HG03432 (cell line): ENCODE data around the gene DNAJC5G.
"Not testable (repeated sequence)": the region's sequence is repeated elsewhere in the genome, so short reads cannot be mapped to it uniquely, and the experiment has no call there.

Source experiments
- ATAC-seq: cut with Tn5 transposase; IDR thresholded peaks from one replicate; pipeline ENCODE4 v1.9.1; 2021; ENCODE audit warnings: mild to moderate bottlenecking, moderate library complexity; ENCODE audit not compliant: unreplicated experiment

Gene DNAJC5G

GRCh38 chr2:27272537-27273522, 2.4 kb upstream of the DNAJC5G start:
- ATAC-seq: not testable (repeated sequence)

GRCh38 chr2:27278010-27278409, 2.8 kb downstream of the DNAJC5G start:
- ATAC-seq: no peak

- ATAC-seq: no peak
Observed at GRCh38 chr2:27280826-27281225, 5.6 kb downstream of the DNAJC5G start.

- ATAC-seq: no peak
Observed at GRCh38 chr2:27281442-27281841, 6.2 kb downstream of the DNAJC5G start.

- ATAC-seq: no peak
Observed at GRCh38 chr2:27281855-27282559, 6.8 kb downstream of the DNAJC5G start, which contains the start of gene TRIM54. TRIM54 (plus strand) TSS chr2:27282429; CDS start chr2:27282732, 303 bp downstream.

GRCh38 chr2:27282892-27283291, 7.7 kb downstream of the DNAJC5G start:
- ATAC-seq: no peak

GRCh38 chr2:27284996-27285395, 9.8 kb downstream of the DNAJC5G start:
- ATAC-seq: no peak

- no peak for ATAC-seq
Observed at GRCh38 chr2:27285481-27285880, 10.2 kb downstream of the DNAJC5G start.

GRCh38 chr2:27288610-27289009, 13.4 kb downstream of the DNAJC5G start:
- no peak for ATAC-seq

GRCh38 chr2:27290549-27290948, 15.3 kb downstream of the DNAJC5G start:
- ATAC-seq: no peak

- no peak for ATAC-seq
Observed at GRCh38 chr2:27291865-27292264, 16.6 kb downstream of the DNAJC5G start.

- ATAC-seq: no peak
Observed at GRCh38 chr2:27294928-27295327, 19.7 kb downstream of the DNAJC5G start.

- no peak for ATAC-seq
Observed at GRCh38 chr2:27296481-27296880, 21.2 kb downstream of the DNAJC5G start.

- ATAC-seq: no peak
Observed at GRCh38 chr2:27297195-27297594, 22.0 kb downstream of the DNAJC5G start.

GRCh38 chr2:27298391-27299080, 23.3 kb downstream of the DNAJC5G start:
- no peak for ATAC-seq

GRCh38 chr2:27300606-27301005, 25.4 kb downstream of the DNAJC5G start:
- ATAC-seq: not testable (repeated sequence)

- peak; percentile 40 for ATAC-seq
Observed at GRCh38 chr2:27303093-27304025, 28.1 kb downstream of the DNAJC5G start.

- ATAC-seq: no peak
Observed at GRCh38 chr2:27304488-27305240, 29.4 kb downstream of the DNAJC5G start.

- no peak for ATAC-seq
Observed at GRCh38 chr2:27305516-27305915, 30.3 kb downstream of the DNAJC5G start.
